Astrocyte (in vitro differentiated cells and primary cell): ENCODE data around the gene TMEM123.

ENCODE experiments used
- EZH2 ChIP-seq: IDR thresholded peaks from 2 replicates; pipeline ENCODE4 v1.6.1; 2012; ENCODE audit warnings: mild to moderate bottlenecking, low read length, inconsistent platforms; ENCODE audit not compliant: insufficient read depth
- TF ChIP-seq, protein P1 (sequence below): IDR thresholded peaks from 2 replicates; pipeline ENCODE4 v1.5.1; 2011; ENCODE audit warnings: low read depth, mild to moderate bottlenecking, inconsistent platforms, low read length, moderate library complexity; ENCODE audit not compliant: insufficient read depth

DNA sequence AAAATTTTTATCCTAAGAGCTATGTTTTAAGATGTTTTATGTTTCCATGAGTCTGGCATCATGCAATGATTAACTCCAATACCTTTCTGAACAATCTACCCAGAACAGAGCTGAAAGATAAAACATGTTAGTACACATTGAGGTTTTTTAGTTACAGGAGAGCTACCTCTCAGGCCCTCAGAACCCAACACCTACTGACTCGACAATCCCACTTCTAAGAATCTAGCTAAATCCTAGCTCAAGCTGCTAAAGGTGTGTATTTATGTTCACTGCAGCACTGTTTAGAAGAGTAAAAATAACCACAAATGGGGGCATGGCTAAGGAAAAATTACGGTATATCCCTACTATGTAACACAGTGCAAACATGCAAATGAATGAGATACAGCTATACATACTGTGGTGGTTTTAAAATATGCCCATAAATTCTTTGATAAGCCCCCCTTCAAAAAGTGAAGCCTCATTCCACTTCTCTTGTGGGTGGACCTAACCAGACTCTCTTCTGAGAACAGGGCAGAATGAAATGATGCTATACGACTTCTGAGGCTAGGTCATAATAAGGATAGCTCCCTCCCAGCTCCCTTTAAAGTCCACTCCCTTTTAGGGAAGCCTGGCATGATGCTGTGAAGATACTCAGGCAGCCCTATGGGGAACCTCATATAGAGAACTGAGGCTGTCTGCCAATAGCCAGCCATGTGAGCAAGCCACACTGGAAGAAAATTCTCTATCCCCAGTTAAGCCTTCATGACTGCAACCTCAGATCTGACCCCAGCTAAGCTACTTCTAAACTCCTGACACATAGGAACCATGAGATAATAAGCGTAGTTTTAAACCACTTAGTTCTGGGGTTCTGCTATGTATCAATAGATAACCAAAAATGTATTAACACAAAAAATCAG lies 29.5 kb downstream of the TMEM123 start:
- TF ChIP-seq, protein P1, sequence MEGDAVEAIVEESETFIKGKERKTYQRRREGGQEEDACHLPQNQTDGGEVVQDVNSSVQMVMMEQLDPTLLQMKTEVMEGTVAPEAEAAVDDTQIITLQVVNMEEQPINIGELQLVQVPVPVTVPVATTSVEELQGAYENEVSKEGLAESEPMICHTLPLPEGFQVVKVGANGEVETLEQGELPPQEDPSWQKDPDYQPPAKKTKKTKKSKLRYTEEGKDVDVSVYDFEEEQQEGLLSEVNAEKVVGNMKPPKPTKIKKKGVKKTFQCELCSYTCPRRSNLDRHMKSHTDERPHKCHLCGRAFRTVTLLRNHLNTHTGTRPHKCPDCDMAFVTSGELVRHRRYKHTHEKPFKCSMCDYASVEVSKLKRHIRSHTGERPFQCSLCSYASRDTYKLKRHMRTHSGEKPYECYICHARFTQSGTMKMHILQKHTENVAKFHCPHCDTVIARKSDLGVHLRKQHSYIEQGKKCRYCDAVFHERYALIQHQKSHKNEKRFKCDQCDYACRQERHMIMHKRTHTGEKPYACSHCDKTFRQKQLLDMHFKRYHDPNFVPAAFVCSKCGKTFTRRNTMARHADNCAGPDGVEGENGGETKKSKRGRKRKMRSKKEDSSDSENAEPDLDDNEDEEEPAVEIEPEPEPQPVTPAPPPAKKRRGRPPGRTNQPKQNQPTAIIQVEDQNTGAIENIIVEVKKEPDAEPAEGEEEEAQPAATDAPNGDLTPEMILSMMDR = no peak
- no peak for TF ChIP-seq EZH2
